Fibroblast of skin of right biceps (primary cell): ENCODE data around the gene UMAD1.

Source experiments
- DNase-seq: peaks from one replicate; pipeline ENCODE4 v3.0.0-alpha.2; 2013

The UMAD1 gene

DNA sequence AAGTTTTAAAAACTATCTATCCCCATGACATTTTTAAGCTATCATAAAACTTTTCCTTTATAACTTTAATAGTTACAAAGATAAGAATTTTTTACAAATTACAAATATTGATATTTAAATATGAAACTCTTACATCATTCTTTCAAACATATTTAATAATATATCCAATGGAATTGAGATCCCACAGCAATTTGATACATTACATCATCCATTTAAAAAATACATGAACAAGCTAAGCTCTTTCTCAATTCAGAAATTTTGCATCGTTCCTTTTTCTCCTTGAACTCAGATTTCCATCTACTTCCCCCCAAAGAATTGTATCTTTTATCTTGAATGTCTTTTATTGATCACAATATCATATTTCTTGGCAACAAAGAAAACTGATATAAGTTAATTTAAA, 209.6 kb downstream of the UMAD1 start:
- DNase-seq = no peak

DNA sequence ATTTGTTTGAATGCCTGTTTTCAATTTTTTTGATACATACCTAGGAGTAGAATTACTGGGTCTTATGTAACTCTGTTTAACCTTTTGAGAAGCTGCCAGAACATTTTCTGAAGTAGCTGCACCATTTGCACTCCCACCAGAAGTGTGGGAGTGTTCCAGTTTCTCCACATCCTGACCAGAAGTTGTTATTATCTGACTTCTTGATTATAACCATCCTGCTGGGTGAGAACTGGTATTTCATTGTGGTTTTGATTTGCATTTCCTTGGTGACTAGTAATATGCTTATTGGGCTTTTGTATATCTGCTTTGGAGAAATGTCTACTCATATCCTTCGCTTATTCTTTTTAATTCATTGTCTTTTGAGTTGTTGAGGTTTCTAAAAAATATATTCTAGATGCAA, 210.8 kb downstream of the UMAD1 start:
- DNase-seq = no peak

DNA sequence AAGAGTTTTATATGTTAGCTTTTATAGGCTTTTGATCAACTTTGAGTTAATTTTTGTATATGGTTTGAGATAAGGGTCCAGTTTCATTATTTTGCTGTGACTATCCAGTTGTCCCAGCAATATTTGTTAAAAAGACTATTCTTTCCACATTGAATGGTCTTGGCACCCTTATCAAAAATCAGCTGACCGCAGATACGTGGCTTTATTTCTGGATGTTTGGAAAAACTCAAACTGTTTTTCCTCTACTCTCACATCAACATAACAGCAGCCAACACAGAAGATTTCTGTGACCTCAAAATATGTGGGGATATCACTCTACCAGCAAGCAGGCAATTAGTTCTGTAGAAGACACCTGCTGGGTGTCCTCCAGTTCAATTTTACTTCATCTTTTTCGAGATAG, 211.4 kb downstream of the UMAD1 start:
- DNase-seq = no peak

- DNase-seq = no peak
These were observed 216.6 kb downstream of the UMAD1 start for GRCh38 chr7:7857143-7857583.

DNA sequence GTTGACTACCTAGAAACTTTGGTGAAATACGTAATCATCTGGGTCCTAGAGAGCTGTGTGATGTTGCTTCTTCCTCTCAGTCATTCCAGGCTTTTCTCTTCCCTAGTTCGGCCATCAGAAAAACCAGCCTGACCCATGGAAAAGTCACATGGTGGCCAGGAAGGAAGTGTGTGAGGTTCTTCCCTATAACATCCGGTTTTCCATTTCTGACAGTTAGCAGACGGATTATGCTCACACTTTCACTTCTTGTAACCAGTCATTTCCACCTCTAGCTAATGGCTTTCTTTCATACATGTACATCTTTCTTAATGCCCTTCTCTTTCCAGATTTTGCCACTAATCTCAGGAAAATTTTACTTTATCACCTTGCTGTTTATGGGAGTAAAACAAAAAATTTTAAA, 218.0 kb downstream of the UMAD1 start:
- no peak for DNase-seq

GRCh38 chr7:7859411-7859810, 218.9 kb downstream of the UMAD1 start:
- no peak for DNase-seq

DNA sequence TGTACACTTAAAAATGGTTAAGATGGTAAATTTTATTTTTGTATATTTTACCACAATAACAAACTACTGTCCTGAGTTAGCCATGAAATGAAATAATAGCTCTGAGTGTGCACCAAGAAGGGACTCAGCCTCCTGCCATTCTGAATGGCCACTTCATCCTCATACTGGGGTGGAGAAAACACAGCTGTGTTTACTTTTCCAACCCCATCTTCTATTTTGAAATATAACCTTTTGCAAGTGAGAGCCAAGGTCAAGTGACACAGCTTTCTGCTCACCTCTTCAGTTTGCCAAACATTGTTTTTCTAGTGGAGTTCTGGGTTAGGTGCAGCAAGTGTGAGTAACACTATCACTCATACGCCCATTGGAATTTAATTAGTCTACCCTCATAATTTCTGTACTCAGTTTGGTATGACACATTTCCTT, 220.7 kb downstream of the UMAD1 start:
- peak; percentile 19 for DNase-seq

DNA sequence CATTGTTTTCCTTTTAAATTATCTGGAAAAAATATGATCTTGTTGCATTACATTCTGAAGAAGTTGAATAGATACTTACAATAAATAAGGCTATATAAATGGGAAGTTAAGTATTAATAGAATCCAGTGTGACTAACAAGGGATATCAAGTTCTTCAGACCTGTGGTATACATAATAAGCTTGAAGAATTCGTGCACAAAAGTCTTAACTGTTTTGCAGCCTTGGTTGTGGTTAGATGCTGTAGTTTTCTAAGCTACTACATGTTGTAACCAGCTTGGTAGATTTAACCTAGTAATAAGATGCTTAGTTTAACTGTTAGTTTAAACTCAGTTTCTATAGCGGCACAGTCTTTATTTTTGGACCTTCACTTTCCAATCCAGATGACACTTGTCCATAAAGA, 221.8 kb downstream of the UMAD1 start:
- no peak for DNase-seq

- no peak for DNase-seq
These were observed 227.5 kb downstream of the UMAD1 start for GRCh38 chr7:7867846-7868571.

DNA sequence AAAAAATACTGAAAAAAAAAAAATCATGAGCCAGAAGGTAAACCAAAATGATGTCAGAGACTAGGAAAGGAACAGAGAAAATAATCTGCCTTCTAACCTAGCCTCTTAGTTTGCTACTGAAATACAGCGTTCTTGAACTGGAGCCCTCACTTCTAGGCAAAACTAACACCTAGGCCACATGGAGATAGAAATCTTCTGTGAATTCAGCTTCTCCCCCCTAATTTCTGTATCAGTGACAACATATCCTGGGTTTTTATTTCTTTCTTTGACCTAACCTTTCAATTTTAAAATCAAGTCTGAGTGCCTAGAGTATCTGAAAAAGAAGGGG, 228.0 kb downstream of the UMAD1 start:
- no peak for DNase-seq

GRCh38 chr7:7869036-7869435, 228.5 kb downstream of the UMAD1 start:
- no peak for DNase-seq

DNA sequence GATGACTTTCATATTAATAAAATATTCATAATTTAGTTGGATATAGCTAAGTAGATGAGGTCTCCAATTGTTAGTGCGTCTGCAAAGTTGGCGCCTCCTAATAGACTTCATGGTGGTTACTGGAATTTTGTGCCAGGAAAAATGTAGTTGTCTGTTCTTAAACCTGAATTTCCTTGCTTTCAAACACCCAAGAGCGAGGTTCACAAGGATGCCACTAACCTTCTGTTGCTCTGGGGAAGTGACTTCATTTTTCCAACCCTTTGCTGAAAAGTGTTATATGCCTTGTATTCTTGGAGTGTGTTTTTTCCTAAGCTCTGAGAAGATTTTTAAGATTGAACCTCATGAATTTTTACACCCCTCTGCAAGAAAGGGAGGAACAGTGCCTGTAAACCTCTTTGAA, 229.1 kb downstream of the UMAD1 start:
- no peak for DNase-seq

- no peak for DNase-seq
These were observed 230.0 kb downstream of the UMAD1 start for GRCh38 chr7:7870555-7870954.

DNA sequence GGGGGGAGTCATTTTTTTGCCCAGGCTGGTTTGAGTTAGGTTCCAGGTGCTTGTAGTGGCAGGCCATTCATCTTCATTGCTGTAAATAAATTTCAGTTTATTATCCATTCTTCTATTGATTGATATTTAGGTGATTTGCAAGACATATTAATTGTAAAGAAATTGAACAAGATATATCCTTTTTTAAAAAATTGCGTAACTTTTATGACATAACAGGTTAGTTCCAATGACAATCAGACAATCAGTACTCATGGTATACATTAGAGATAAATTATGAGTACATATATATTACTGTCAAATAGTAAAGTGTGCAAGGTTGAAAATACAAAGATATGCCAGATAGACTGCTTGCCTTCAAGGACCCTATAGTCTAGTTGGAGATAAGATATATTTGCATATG, 235.9 kb downstream of the UMAD1 start:
- DNase-seq = no peak

DNA sequence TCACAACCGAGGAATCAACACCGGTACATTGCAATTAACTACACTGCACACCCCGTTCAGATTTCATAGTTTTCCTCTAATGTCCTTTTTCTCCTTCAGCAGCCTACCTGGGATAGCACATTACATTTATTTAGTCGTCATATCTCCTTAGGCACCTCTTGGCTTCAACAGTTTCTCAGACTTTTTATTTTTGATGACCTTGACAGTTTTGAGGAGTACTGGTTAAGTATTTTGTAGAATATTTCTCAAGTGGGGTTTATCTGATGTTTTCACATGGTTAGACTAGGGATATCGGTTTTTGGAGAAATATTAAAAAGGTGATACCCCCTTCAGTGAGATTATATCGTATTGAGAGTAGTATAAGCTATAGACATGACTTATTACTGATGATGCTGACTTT, 241.0 kb downstream of the UMAD1 start:
- DNase-seq = no peak

DNA sequence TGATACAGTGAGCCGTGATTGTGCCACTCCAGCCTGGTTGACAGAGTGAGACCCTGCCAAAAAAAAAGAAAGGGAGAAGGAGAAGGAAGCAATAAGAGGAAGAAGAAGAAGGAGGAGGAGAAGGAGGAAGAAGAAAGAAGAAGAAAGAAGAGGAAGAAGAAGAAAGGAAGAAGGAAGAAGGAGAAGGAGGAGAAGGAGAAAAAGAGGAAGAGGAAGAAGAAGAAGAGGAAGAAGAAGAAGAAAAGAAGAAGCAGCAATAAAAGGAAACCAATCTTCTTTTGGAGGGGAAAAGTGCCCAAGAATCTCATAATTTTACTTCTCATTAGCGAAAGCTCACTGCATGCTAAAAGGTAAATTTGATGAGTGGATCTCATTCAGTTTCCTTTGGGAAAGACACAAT, 242.3 kb downstream of the UMAD1 start:
- DNase-seq = no peak

DNA sequence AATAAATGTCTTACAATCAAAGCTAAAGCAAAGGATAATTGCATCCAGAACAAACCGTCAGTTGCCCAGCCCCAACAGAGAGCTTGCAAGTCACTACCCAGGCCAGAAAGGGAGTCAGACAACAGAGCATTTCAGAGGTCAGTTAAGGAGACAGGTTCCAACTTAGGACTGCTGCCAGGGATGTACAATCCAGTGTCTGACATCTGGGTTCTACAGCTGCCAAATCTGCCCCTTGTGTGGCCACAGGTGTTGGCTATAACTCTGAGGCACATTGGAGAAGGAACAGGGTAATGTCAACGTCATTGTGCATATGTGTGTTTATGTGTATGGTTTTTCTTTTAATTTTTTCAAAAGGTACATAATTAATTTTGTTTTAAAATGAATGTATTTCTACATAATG, 242.8 kb downstream of the UMAD1 start:
- DNase-seq = no peak

DNA sequence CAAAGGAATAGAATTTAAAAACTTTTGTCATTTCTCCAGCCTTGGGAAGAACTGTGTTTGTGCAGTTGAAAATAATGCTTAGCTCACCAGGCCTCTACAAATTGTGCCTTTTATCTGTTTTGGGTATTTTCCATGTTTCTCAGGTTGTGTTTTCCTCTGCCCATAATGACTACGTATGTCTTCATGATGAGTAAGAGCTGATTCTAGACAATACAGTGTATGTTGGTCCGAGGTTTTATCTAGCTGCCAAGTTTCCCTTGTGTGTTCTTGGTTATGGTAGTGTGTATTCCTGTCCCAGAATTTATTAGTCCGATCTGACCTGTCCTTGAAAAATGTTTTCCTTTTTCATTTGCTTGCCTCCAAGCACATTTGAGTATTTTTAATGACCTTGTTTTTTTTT, 244.3 kb downstream of the UMAD1 start:
- peak; percentile 14 for DNase-seq

GRCh38 chr7:7889791-7890568, 249.4 kb downstream of the UMAD1 start:
- DNase-seq = no peak

- no peak for DNase-seq
These were observed 254.6 kb downstream of the UMAD1 start for GRCh38 chr7:7895004-7895650.

DNA sequence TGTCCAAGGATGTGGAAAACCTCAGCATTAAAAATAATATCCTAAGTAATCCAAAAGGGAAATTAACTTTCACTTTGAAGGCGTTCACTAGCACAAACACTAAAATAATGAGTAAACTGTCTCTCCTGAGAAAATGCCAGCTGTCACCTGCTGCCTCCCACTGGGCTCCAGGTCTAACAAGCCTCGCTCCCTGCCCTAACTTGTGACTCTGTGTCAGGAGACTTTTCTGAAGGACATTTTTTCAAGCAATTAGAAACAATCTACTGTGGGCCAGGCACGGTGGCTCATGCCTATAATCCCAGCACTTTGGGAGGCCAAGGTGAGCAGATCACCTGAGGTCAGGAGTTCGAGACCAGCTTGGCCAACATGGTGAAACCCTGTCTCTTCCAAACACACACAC, 255.2 kb downstream of the UMAD1 start:
- no peak for DNase-seq

- peak; percentile 20 for DNase-seq
These were observed 257.0 kb downstream of the UMAD1 start for GRCh38 chr7:7897509-7897908.

- DNase-seq = peak; percentile 37
These were observed 257.5 kb downstream of the UMAD1 start for GRCh38 chr7:7897949-7898515.

GRCh38 chr7:7902845-7903244, 262.3 kb downstream of the UMAD1 start:
- no peak for DNase-seq
